Endothelial cell of hepatic sinusoid (primary cell): Measurements from ENCODE around the gene LRP1.

Experiments
- in situ Hi-C: cut with HindIII; loops from 2 replicates; pipeline ENCODE4 v1.10.0; 2017; ENCODE audit warnings: low sequenced_read_pairs

The LRP1 gene

DNA sequence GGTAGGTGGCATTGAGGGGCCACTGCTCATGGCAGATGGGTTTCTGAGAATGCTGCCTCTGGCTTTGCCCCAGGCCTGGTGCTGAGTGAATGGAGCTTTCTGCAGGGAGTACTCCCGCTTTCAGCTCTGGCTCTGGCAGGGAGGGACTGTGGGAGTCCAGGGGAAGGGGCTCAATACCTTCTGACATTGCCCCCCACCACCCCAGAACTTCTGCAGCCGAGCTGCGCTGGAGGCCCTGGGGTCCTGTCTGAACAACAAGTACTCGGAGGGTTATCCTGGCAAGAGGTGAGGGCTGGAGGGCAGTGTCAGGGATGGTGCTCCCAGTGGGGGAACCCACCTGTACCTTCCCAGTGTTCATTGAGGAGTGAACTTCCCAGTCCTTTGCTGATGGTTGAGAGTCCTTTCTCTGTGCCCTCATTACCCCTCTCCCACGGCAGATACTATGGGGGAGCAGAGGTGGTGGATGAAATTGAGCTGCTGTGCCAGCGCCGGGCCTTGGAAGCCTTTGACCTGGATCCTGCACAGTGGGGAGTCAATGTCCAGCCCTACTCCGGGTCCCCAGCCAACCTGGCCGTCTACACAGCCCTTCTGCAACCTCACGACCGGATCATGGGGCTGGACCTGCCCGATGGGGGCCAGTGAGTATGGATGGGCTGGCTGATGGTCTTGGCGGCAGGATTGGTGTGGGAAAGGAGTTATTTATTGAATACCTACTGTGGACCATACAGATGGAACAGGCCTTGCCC lies 103.2 kb downstream of the LRP1 start:
- in situ Hi-C loops: no loop called here

GRCh38 chr12:57232156-57232756 lies 104.0 kb downstream of the LRP1 start:
- in situ Hi-C loops: no loop called here

DNA sequence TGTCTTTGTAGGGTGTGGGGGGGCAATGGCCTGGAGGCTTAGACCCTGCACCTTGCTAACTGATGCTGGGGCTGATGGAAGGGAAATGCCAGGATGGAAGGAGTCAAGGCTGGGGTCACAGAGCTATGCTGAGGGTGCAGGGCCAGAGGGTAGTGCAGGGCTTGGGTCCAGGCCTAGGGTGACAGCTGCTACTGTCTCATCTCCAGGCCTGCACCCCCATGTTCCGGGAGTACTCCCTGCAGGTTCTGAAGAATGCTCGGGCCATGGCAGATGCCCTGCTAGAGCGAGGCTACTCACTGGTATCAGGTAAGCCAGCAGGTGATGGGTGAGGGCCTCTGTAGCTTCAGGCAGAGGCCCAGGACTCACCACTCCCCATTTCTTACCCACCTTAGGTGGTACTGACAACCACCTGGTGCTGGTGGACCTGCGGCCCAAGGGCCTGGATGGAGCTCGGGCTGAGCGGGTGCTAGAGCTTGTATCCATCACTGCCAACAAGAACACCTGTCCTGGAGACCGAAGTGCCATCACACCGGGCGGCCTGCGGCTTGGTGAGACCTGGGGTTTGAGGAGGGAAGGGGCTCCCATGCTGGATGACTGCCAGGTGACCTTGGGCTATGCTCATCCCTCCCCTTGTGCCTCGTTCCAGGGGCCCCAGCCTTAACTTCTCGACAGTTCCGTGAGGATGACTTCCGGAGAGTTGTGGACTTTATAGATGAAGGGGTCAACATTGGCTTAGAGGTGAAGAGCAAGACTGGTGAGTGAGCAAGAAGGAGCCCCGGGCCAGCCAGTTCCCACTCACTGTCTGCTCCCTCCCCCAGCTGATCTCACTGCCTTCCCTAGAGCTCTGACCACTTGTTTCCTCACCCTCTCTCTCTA lies 105.3 kb downstream of the LRP1 start:
- in situ Hi-C loops: no loop called here

DNA sequence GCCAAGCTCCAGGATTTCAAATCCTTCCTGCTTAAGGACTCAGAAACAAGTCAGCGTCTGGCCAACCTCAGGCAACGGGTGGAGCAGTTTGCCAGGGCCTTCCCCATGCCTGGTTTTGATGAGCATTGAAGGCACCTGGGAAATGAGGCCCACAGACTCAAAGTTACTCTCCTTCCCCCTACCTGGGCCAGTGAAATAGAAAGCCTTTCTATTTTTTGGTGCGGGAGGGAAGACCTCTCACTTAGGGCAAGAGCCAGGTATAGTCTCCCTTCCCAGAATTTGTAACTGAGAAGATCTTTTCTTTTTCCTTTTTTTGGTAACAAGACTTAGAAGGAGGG lies 105.9 kb downstream of the LRP1 start:
- in situ Hi-C loops: no loop called here

GRCh38 chr12:57234571-57235016 lies 106.3 kb downstream of the LRP1 start:
- in situ Hi-C loops: no loop called here

- in situ Hi-C loops: no loop called here
These were observed 106.9 kb downstream of the LRP1 start for GRCh38 chr12:57235017-57235727.

DNA sequence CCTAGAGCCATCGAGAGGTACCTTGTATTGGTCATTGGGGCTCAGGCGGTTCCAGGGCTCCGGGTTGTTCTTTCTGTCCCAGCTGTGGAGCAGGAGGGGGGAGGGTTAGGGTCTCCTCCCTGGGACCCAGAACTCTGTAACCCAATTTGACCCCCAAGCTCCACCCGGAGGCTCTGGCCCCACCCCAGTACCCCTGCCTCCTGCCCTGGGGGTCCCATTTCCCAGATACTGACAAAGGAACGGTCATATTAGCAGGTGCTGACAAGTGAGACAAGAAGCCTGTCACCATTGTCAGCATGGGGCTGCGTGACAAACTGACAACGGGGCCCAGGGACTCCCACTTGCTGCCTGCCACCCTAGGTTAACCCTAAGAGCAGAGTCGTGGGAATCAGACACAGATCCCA lies 107.4 kb downstream of the LRP1 start:
- in situ Hi-C loops: no loop called here

DNA sequence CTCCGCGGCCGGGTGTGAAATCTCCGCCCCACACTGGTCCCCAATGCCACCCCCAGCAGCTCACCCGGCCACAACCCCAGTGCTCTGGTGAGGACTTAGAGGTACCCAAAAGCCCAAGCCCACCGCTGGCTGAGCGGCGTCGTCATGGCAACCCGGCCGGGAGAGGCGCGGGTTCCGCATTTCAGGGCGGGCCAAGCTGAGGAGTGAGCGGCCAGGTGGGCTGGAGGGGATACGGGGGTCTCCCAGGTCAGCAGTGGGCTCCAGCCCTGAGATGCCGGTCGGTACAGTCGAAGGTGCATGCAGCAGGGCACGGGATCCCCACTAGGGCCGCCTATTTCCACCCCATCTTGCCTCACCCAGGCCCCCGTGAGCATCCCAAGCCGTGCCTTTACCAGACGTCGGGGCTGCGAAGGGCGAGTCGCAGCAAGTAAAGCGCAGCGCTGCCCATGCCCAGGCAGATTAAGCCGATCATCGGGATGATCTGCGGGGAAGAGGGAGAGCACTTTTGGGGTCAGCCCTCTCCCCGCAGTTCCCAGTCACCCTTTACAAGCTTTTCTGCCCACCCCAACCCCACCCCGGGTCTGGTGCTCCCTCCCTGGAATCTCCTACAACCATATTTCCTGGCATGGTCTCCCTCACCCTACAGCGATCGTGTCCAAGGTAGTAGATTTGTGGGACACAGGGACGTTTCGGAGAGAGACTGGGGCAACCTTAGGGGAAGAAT lies 108.1 kb downstream of the LRP1 start:
- in situ Hi-C loops: no loop called here

DNA sequence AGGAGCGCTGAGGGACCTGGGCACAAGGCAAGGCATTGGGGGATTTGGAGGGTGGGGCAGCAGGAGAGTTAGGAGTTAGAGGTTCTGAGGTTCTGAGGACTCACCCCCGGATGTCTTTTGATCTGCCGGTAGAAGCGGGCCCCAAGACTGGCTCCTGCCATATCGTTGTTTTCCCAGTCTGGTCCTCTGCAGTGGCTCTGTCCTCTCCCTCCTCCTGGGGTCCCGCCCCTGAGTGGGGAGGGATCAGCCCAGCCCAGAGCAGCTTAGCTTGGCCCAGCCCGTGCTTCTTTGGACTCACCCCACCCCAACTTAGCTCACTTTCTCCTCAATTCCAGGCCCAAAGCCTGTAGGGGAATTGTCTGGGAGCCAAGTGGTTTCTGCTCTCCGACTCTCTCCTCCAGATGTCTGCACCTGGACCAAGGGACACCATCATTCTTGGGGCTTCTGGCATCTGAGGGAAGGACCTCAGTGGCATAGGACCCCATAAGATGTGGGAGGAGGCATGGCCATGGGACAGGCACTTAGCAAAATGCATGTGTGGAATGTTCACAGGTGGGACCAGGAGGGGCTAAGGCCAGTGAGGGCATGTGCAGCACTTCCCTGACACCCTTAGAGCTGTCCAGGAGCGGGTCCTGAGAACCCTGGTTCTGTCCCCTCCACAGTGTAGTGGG lies 108.8 kb downstream of the LRP1 start:
- in situ Hi-C loops: no loop called here

- in situ Hi-C loops: no loop called here
These were observed 109.3 kb downstream of the LRP1 start for GRCh38 chr12:57237596-57237931.

GRCh38 chr12:57237932-57238853 lies 109.9 kb downstream of the LRP1 start:
- in situ Hi-C loops: no loop called here

- in situ Hi-C loops: no loop called here
These were observed 110.7 kb downstream of the LRP1 start for GRCh38 chr12:57238854-57239554.

GRCh38 chr12:57239587-57240065 lies 111.3 kb downstream of the LRP1 start:
- in situ Hi-C loops: no loop called here

DNA sequence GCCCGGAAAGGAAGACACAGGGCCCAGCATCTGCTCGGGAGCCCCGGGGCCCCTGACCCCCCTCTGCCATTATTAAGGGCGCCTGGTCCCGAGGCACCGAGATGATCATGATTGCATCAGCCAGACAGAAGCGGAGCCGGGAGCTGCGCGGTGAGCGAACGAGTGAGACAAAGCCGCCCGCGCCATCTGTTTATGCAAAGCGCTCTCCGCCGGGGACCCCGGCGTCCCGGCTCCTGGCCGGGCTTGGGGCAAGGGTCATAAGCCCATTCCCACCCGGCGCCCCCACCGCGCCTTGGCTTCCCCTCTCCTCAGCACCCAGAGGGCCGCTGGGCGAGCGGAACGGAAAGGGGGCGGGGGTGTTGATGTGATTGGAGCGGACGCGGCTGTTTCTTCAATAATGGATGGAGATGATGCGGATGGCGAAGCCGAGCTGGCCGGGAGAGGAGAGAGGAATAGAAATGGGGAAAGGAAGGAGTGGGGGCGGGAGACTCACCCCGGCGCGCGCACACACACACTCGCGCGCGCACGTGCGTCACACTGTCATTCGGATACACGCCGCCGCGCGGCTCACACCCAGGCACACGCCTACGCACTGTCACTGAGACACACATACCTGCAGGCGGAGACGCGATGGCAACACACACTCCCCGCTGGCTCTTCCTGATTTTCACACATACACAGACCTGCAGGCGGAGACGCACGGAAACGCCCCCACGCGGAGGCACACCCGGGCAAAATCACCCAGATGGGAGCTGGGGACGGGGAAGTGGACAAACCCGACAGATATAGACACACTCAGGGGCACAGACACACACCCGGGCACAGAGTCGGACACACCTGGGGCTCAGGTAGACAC lies 112.0 kb downstream of the LRP1 start:
- in situ Hi-C loops: no loop called here

GRCh38 chr12:57240926-57241401 lies 112.7 kb downstream of the LRP1 start:
- in situ Hi-C loops: no loop called here

GRCh38 chr12:57241402-57242310 lies 113.4 kb downstream of the LRP1 start:
- in situ Hi-C loops: no loop called here
